NB4 (cell line): ENCODE measurements around the gene ESRRA.

Experiments used
- DNase-seq: peaks from one replicate; pipeline ENCODE4 v3.0.0; 2010; ENCODE audit warnings: low read depth
- H3K4me3 ChIP-seq: one replicate; pipeline ENCODE4 v1.5.1; 2011; ENCODE audit warnings: mild to moderate bottlenecking, low read depth, low read length, moderate library complexity
- MAX ChIP-seq: IDR thresholded peaks from 2 replicates; pipeline ENCODE4 v1.6.1; 2011; ENCODE audit warnings: low read depth, low read length
- MYC ChIP-seq: IDR thresholded peaks from 2 replicates; pipeline ENCODE4 v1.6.1; 2011; ENCODE audit warnings: low read depth, low read length
- POLR2A ChIP-seq: IDR thresholded peaks from 2 replicates; pipeline ENCODE4 v1.6.1; 2011; ENCODE audit warnings: mild to moderate bottlenecking; ENCODE audit not compliant: insufficient read length; ENCODE audit errors: extremely low read depth
- TF ChIP-seq, protein P1 (sequence below): IDR thresholded peaks from one replicate; pipeline ENCODE4 v1.5.1; 2012; ENCODE audit warnings: low read depth, low read length

Gene ESRRA

DNA sequence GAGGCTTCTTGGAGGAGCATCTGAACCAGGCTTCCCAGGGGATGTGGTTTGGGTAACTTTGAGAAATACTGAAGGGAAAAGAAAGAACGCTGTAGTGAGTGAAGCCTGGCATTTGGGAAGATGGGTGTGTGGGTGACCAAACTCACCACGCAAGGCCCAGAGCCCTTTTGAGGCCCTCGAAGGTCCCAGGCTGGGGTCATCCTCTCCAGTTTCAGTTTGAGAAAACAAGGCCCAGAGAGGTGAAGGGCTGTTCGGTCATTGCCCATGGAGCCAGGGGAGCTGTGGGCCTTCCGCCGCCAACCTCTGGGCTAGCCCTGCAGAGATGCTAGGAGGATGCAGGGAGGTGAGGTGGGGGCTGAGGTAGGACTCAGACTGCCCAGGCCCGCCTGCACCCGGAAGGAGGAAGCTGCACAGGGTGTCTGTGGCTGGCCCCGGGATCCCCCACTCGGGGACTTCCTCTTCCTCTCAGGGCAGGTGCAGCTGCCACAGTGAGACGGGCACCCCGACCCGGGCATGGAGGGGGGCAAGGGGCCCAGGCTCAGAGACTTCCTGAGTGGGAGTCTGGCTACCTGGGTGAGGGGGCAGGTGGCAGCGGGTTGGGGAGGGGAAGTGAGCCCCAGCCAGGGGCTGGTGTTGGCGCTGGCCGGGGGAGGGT, 34.6 kb downstream of the ESRRA start, which contains the start of gene CCDC88B:
Gene CCDC88B (plus strand): TSS at position 451 of the 655 bp plus-strand sequence. CDS start 63 bp downstream, at position 514.
- DNase-seq = peak; percentile 78
- TF ChIP-seq MAX = peak; percentile 4; the same call in 1 of the 2 replicates
- TF ChIP-seq, protein P1, sequence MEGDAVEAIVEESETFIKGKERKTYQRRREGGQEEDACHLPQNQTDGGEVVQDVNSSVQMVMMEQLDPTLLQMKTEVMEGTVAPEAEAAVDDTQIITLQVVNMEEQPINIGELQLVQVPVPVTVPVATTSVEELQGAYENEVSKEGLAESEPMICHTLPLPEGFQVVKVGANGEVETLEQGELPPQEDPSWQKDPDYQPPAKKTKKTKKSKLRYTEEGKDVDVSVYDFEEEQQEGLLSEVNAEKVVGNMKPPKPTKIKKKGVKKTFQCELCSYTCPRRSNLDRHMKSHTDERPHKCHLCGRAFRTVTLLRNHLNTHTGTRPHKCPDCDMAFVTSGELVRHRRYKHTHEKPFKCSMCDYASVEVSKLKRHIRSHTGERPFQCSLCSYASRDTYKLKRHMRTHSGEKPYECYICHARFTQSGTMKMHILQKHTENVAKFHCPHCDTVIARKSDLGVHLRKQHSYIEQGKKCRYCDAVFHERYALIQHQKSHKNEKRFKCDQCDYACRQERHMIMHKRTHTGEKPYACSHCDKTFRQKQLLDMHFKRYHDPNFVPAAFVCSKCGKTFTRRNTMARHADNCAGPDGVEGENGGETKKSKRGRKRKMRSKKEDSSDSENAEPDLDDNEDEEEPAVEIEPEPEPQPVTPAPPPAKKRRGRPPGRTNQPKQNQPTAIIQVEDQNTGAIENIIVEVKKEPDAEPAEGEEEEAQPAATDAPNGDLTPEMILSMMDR = no peak
- no peak within 1 kb of the TSS for H3K4me3 ChIP-seq

DNA sequence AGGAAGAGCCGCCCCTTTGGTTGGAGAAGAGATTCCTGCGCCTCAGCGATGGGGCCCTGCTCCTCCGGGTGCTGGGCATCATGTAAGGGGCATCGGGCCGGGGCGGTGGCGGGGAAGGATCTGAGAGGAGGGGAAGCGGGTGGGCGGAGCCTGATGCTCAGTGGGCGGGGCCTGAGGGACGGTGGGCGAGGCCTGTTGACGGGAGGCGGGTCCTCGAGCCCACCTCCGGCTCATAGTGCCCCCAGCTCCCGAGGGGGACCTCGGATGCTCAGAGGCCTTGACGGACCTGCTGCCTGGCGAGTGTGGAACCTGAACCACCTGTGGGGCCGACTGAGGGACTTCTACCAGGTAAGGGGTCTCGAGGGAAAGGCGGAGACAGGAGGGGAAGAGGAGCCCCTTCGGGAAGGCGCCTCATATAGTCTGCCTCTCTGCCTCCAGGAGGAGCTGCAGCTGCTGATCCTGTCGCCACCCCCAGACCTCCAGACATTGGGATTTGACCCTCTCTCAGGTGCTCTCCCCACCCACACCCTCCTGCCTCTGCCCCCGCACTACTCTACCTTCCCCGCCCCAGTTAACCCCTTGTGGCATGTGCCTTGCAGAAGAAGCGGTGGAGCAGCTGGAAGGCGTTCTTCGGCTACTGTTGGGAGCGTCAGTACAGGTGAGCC, 35.5 kb downstream of the ESRRA start:
- no peak for DNase-seq
- H3K4me3 ChIP-seq = no peak overlapping the region
- TF ChIP-seq, protein P1 = no peak
- TF ChIP-seq MYC = no peak
- no peak for TF ChIP-seq MAX
- no peak for TF ChIP-seq POLR2A

DNA sequence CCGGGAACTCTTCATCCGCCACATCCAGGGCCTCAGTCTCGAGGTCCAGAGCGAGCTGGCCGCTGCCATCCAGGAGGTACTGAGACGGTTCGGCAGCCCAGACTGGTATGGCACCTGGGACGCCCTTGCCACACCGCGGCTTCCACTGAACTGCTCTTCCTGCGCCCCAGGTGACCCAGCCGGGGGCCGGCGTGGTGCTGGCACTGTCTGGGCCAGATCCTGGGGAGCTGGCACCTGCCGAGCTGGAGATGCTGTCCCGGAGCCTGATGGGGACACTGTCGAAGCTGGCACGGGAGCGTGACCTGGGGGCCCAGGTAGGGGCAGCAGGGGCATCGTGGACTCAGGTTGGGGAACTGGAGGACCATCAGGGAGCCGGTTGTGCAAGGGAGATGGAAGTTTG, 36.1 kb downstream of the ESRRA start:
- DNase-seq = no peak
- H3K4me3 ChIP-seq = no peak overlapping the region
- TF ChIP-seq MAX (no peak), POLR2A (no peak), MYC (no peak)
- TF ChIP-seq, protein P1 = no peak

GRCh38 chr11:64341851-64342791, 36.8 kb downstream of the ESRRA start:
- TF ChIP-seq MYC = no peak
- TF ChIP-seq, protein P1 = no peak
- TF ChIP-seq MAX = no peak
- TF ChIP-seq POLR2A = no peak
- H3K4me3 ChIP-seq = no peak overlapping the region
- DNase-seq = peak; percentile 67

GRCh38 chr11:64342869-64343745, 37.8 kb downstream of the ESRRA start:
- no peak for DNase-seq
- no peak overlapping the region for H3K4me3 ChIP-seq
- TF ChIP-seq MAX (no peak), POLR2A (no peak), MYC (no peak)
- TF ChIP-seq, protein P1 = no peak
